HFF-Myc (cell line): ENCODE measurements around the gene CDH3.

Experiments used
- DNase-seq: peaks from one replicate; pipeline ENCODE4 v3.0.0-alpha.2; 2011; ENCODE audit warnings: low read depth; ENCODE audit errors: extremely low read depth
- H3K4me3 ChIP-seq: replicated peaks from 2 replicates; pipeline ENCODE4 v1.5.1; 2011; ENCODE audit warnings: low read depth, mild to moderate bottlenecking, control low read depth, low read length
- CTCF ChIP-seq: IDR thresholded peaks from 2 replicates; pipeline ENCODE4 v1.5.1; 2012; ENCODE audit warnings: mild to moderate bottlenecking, low read depth, low read length, control low read depth; ENCODE audit errors: missing control alignments

CDH3 gene

GRCh38 chr16:68642047-68642435 lies 3.1 kb upstream of the CDH3 start:
- H3K4me3 ChIP-seq, result no peak overlapping the region
- no peak for DNase-seq
- no peak for TF ChIP-seq CTCF

- H3K4me3 ChIP-seq, result no peak overlapping the region
- DNase-seq, result no peak
These were observed 2.5 kb upstream of the CDH3 start for GRCh38 chr16:68642436-68643101.

GRCh38 chr16:68643227-68643626 lies 1.9 kb upstream of the CDH3 start:
- DNase-seq, result no peak
- H3K4me3 ChIP-seq, result no peak overlapping the region
- TF ChIP-seq CTCF, result no peak

More at GRCh38 chr16:68642436-68643101, 2.5 kb upstream of the CDH3 start:
- no peak for TF ChIP-seq CTCF

GRCh38 chr16:68643847-68644246 lies 1.3 kb upstream of the CDH3 start:
- no peak for DNase-seq
- no peak for TF ChIP-seq CTCF
- no peak overlapping the region for H3K4me3 ChIP-seq

- DNase-seq, result no peak
- TF ChIP-seq CTCF, result no peak
- H3K4me3 ChIP-seq, result no peak overlapping the region
These were observed 814 bp upstream of the CDH3 start for GRCh38 chr16:68644296-68644695.

- no peak for TF ChIP-seq CTCF
- no peak for DNase-seq
- peak overlapping the region; percentile 19; the same call in 1 of the 2 replicates for H3K4me3 ChIP-seq
These were observed 631 bp downstream of the CDH3 start for GRCh38 chr16:68645494-68646388.
